Mucosa of stomach (tissue), 1 donor: ENCODE results near the gene SHQ1.

Experiments
- H3K27me3 ChIP-seq: one replicate; pipeline ENCODE4 v1.7.0; 2013; ENCODE audit warnings: mild to moderate bottlenecking, low read length; ENCODE audit not compliant: control insufficient read depth, insufficient read depth
- H3K36me3 ChIP-seq: one replicate; pipeline ENCODE4 v1.7.0; 2013; ENCODE audit warnings: low read length; ENCODE audit not compliant: control insufficient read depth, insufficient read depth
- H3K4me1 ChIP-seq: one replicate; pipeline ENCODE4 v1.7.0; 2013; ENCODE audit warnings: mild to moderate bottlenecking, low read length; ENCODE audit not compliant: control insufficient read depth, insufficient read depth
- H3K4me3 ChIP-seq: one replicate; pipeline ENCODE4 v1.7.0; 2013; ENCODE audit warnings: low read length
- H3K9ac ChIP-seq: one replicate; pipeline ENCODE4 v1.7.0; 2013; ENCODE audit warnings: mild to moderate bottlenecking, low read length, moderate library complexity
- H3K9me3 ChIP-seq: one replicate; pipeline ENCODE4 v1.7.0; 2013; ENCODE audit warnings: mild to moderate bottlenecking, low read length, moderate library complexity; ENCODE audit not compliant: control insufficient read depth
- donor health status: Pancreatic carcinoma.

Gene SHQ1

GRCh38 chr3:72836923-72837322 is 11.3 kb downstream of the SHQ1 start:
- Histone ChIP-seq H3K9ac (no peak overlapping the region), H3K4me1 (no peaks in the 10 kb centered on the region), H3K4me3 (no peak overlapping the region), H3K27me3 (no peaks in the 10 kb centered on the region), H3K9me3 (no peaks in the 10 kb centered on the region), H3K36me3 (no peaks in the 10 kb centered on the region)

- H3K36me3 ChIP-seq = no peaks in the 10 kb centered on the region
Observed at GRCh38 chr3:72836416-72836815, 11.8 kb downstream of the SHQ1 start.

DNA sequence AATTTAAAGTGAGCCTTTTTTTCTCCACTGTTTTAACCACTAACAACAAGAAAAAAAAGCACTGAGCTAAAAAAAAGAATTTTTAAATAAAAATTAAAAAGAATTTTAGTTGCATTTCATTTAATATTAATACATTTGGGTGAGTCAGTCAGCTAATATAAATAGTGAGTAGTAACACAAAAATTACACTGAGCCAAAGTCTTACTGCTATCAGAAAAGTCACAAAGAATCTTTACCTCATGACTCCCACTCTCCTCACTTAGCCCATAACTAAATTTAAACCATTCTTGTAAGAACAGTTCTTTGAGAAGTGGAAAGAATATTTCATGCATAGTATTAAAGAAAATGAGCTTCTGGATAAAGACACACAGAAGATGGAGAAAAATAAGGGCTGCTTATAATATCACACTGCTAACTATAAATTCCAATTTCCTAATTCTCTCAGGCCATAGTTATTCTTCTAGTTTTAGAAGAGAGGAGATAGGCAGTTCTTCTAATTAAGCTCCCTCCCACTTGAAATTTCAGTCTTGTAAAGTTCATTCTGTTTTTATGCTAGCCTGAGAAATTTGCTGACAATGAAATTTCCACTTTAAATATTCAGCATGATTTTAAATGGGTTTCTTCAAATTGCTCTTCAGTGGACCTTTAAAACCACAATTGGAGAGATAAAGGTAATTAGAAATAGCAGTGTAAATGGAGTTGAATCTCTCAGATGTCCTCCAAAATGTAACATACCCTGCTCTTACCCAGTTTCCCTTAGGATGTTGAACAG is 17.6 kb downstream of the SHQ1 start:
- Histone ChIP-seq H3K27me3 (no peaks in the 10 kb centered on the region), H3K36me3 (no peaks in the 10 kb centered on the region), H3K9me3 (no peaks in the 10 kb centered on the region), H3K9ac (no peak overlapping the region), H3K4me1 (no peaks in the 10 kb centered on the region), H3K4me3 (no peak overlapping the region)

More at GRCh38 chr3:72836416-72836815, 11.8 kb downstream of the SHQ1 start:
- Histone ChIP-seq H3K9me3 (no peaks in the 10 kb centered on the region), H3K4me3 (no peak overlapping the region), H3K4me1 (no peaks in the 10 kb centered on the region), H3K9ac (no peak overlapping the region), H3K27me3 (no peaks in the 10 kb centered on the region)

DNA sequence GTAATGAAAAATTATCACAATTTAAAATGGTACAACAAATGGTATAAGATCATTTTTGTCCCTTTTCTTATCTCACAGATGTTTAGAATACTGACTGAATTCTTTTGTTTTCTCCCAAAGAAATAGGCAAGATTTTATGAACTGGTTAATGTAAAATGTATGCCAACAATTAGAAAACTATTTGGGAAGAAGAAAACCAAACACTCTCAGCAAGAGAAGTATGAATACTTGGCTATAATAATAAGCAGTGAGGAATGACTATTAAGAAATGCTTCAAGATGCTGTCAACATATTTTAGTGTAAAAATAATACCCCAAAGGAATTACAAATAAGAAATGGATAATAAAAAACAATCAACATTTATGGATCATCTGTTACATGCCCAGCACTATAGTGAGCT is 18.5 kb downstream of the SHQ1 start:
- no peaks in the 10 kb centered on the region for H3K36me3 ChIP-seq
- H3K9ac ChIP-seq = no peak overlapping the region
- no peaks in the 10 kb centered on the region for H3K27me3 ChIP-seq
- H3K4me3 ChIP-seq = no peak overlapping the region
- H3K4me1 ChIP-seq = no peaks in the 10 kb centered on the region
- no peaks in the 10 kb centered on the region for H3K9me3 ChIP-seq

GRCh38 chr3:72821161-72821781 is 27.0 kb downstream of the SHQ1 start:
- no peak overlapping the region for H3K9ac ChIP-seq
- no peak overlapping the region for H3K4me3 ChIP-seq
- H3K36me3 ChIP-seq = no peaks in the 10 kb centered on the region
- no peaks in the 10 kb centered on the region for H3K9me3 ChIP-seq
- no peaks in the 10 kb centered on the region for H3K27me3 ChIP-seq
- H3K4me1 ChIP-seq = peaks cover 25% of the 10 kb centered on the region

- H3K9me3 ChIP-seq = no peaks in the 10 kb centered on the region
- no peak overlapping the region for H3K4me3 ChIP-seq
- no peaks in the 10 kb centered on the region for H3K36me3 ChIP-seq
- H3K27me3 ChIP-seq = no peaks in the 10 kb centered on the region
- H3K4me1 ChIP-seq = peaks cover 25% of the 10 kb centered on the region
- H3K9ac ChIP-seq = no peak overlapping the region
Observed at GRCh38 chr3:72820415-72820814, 27.8 kb downstream of the SHQ1 start.

DNA sequence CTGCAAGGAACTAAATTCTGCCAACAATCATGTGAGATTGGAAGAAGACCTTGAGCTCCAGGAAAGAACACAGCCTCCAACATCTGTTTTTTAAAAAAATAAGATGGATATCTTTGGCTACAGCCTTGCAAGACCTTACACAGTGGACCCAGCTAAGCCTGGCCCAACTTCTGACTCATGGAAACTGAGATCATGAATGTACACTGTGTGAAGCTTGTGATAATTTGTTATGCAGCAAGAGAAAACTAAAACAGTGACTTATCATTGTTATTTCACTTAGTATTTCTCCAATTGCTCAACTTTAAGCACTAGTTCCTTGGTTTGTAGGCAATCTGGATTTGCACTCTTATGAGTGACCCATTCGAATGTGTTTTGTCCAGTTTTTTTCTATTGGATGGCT is 29.3 kb downstream of the SHQ1 start:
- H3K27me3 ChIP-seq = no peaks in the 10 kb centered on the region
- no peaks in the 10 kb centered on the region for H3K9me3 ChIP-seq
- H3K4me1 ChIP-seq = peaks cover 25% of the 10 kb centered on the region
- no peaks in the 10 kb centered on the region for H3K36me3 ChIP-seq
- no peak overlapping the region for H3K4me3 ChIP-seq
- H3K9ac ChIP-seq = no peak overlapping the region

DNA sequence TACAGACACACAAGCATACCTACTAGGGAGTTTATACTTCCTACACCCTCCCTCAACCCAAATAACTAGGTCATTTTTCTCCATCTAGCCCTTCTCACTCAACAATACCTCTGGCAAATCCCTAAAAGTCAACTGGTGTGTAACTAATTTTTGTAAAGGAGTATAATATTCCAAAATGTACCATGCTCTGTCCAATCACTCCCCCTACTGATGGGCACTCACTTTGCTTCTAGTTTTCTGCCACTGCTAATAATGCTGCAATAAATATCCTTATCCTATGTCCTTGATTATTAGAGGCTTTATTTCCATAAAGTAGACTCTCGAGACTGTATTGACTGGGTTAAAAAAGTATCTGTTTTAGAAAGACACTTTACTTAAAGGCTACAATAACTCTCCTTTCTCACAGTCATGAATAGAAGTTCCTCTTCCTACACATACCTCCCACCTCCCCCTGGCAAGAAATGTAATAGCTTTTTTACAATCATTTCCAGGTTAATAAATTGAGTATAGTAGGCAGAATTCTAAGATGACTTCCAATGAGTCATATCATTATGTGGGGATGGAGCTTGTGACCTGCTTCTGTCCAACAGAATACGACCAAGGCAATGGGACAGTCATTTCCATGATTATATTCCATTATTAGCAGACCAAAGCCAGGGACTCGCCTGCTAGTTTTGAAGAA is 30.0 kb downstream of the SHQ1 start:
- Histone ChIP-seq H3K4me1 (peaks cover 25% of the 10 kb centered on the region), H3K9me3 (no peaks in the 10 kb centered on the region), H3K36me3 (no peaks in the 10 kb centered on the region), H3K4me3 (no peak overlapping the region), H3K27me3 (no peaks in the 10 kb centered on the region), H3K9ac (no peak overlapping the region)

GRCh38 chr3:72816862-72817355 is 31.3 kb downstream of the SHQ1 start:
- Histone ChIP-seq H3K4me3 (no peak overlapping the region), H3K36me3 (no peaks in the 10 kb centered on the region), H3K9me3 (no peaks in the 10 kb centered on the region), H3K27me3 (no peaks in the 10 kb centered on the region), H3K4me1 (peaks cover 21% of the 10 kb centered on the region), H3K9ac (no peak overlapping the region)

DNA sequence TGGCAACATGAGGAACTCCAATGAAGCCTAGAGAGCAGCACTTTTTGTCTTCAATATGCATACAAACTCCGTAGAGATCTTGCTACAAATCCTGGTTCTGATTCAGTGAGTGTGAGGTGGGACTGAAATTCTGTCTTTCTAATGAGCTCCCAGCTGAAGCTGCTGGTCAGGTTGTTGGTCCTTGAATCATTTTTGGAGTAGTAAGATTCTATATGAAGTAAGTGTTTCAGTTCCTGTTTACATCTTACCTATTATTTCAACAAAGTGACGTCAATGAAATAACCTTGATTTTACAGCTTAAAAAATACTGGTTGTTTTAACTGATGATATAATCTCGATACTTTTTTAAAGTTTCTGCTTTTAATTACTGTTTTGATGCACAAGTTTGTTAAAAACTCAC is 33.9 kb downstream of the SHQ1 start:
- Histone ChIP-seq H3K4me3 (no peak overlapping the region), H3K9ac (no peak overlapping the region), H3K4me1 (no peaks in the 10 kb centered on the region), H3K27me3 (no peaks in the 10 kb centered on the region), H3K9me3 (no peaks in the 10 kb centered on the region), H3K36me3 (no peaks in the 10 kb centered on the region)

DNA sequence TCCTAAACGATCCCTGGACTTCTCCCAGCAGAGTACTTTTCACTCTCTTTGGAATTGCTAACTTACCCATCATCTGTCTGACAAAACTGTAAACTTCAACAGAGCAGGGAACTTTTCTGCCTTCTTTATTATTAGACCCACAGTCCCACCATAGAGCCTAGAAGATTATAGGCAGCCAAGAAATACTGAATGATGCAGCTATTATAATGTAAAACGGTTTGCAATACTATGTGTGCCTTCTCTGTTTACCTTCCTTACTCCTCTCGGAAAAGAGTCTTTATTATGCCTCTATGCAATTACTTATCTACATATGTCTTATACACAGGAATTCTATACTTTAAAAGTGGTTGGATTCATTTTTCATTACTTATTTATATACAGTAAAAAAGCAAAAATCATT is 36.0 kb downstream of the SHQ1 start:
- no peaks in the 10 kb centered on the region for H3K27me3 ChIP-seq
- H3K9me3 ChIP-seq = no peaks in the 10 kb centered on the region
- H3K36me3 ChIP-seq = no peaks in the 10 kb centered on the region
- no peak overlapping the region for H3K4me3 ChIP-seq
- H3K4me1 ChIP-seq = no peaks in the 10 kb centered on the region
- no peak overlapping the region for H3K9ac ChIP-seq

DNA sequence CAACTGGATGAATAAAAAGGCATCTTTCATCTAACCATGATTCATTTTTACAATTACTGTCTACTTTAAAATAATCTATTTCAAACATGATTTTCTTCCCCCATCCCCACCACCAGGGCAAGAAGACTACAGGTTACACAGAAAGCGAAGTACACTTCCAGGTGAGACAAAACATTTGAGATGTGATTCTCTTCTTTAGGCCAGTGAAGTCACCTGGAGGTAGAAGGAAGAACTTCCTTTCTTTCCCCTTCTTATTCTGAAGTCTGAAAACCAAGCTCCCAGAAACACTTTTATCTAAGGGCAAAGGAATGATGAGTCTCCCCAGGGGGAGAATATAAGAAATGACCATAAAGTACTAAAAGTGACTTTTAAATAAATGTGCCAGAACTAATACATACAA is 36.7 kb downstream of the SHQ1 start:
- Histone ChIP-seq H3K36me3 (no peaks in the 10 kb centered on the region), H3K27me3 (no peaks in the 10 kb centered on the region), H3K4me3 (no peak overlapping the region)

More for the DNA sequence above, 36.7 kb downstream of the SHQ1 start:
- Histone ChIP-seq H3K9ac (no peak overlapping the region), H3K4me1 (no peaks in the 10 kb centered on the region), H3K9me3 (no peaks in the 10 kb centered on the region)
